GM18517 (cell line): Measurements from ENCODE around the gene STXBP4.
A peak's percentile ranks its signal among the peaks of the same experiment; 100 is the strongest.
"Not testable (repeated sequence)": the region's sequence is repeated elsewhere in the genome, so short reads cannot be mapped to it uniquely, and the experiment has no call there.

Experiments used
- ATAC-seq: cut with Tn5 transposase; IDR thresholded peaks from one replicate; pipeline ENCODE4 v1.9.1; 2021; ENCODE audit warnings: mild to moderate bottlenecking, moderate library complexity; ENCODE audit not compliant: unreplicated experiment

STXBP4 gene

GRCh38 chr17:55038291-55038690, 69.7 kb downstream of the STXBP4 start:
- no peak for ATAC-seq

- ATAC-seq: no peak
Measured at GRCh38 chr17:55040611-55041010, 72.0 kb downstream of the STXBP4 start.

GRCh38 chr17:55053855-55054254, 85.3 kb downstream of the STXBP4 start:
- ATAC-seq: no peak

- no peak for ATAC-seq
Measured at GRCh38 chr17:55054429-55054828, 85.9 kb downstream of the STXBP4 start.

- ATAC-seq: no peak
Measured at GRCh38 chr17:55056526-55056925, 88.0 kb downstream of the STXBP4 start.

- no peak for ATAC-seq
Measured at GRCh38 chr17:55057184-55057583, 88.6 kb downstream of the STXBP4 start.

- ATAC-seq: no peak
Measured at GRCh38 chr17:55059724-55060123, 91.2 kb downstream of the STXBP4 start.

- no peak for ATAC-seq
Measured at GRCh38 chr17:55062921-55063320, 94.4 kb downstream of the STXBP4 start.

GRCh38 chr17:55063885-55064874, 95.6 kb downstream of the STXBP4 start:
- no peak for ATAC-seq

- ATAC-seq: no peak
Measured at GRCh38 chr17:55067697-55068439, 99.3 kb downstream of the STXBP4 start.

- no peak for ATAC-seq
Measured at GRCh38 chr17:55068862-55069811, 100.6 kb downstream of the STXBP4 start.

- ATAC-seq: no peak
Measured at GRCh38 chr17:55069983-55070529, 101.5 kb downstream of the STXBP4 start.

- ATAC-seq: no peak
Measured at GRCh38 chr17:55072898-55073297, 104.3 kb downstream of the STXBP4 start.

- not testable (repeated sequence) for ATAC-seq
Measured at GRCh38 chr17:55073467-55073866, 104.9 kb downstream of the STXBP4 start.

- ATAC-seq: no peak
Measured at GRCh38 chr17:55081559-55081958, 113.0 kb downstream of the STXBP4 start.

- ATAC-seq: no peak
Measured at GRCh38 chr17:55086635-55087058, 118.1 kb downstream of the STXBP4 start.

GRCh38 chr17:55089256-55089655, 120.7 kb downstream of the STXBP4 start:
- no peak for ATAC-seq

GRCh38 chr17:55090079-55090492, 121.5 kb downstream of the STXBP4 start:
- peak; percentile 99 for ATAC-seq

- ATAC-seq: no peak
Measured at GRCh38 chr17:55093353-55093752, 124.8 kb downstream of the STXBP4 start.

GRCh38 chr17:55098765-55099164, 130.2 kb downstream of the STXBP4 start:
- no peak for ATAC-seq
